Ascending aorta (tissue), 2 donors: ENCODE measurements around the gene HOXA2. TPM values are rescaled to one million over a fixed set of nuclear protein-coding genes. Genes with fewer than 3 reads are reported as not detected.

Experiments
- DNase-seq, 2 donors: peaks; one replicate each; pipeline ENCODE4 v3.0.0-alpha.2; 2019; ENCODE audit warnings: low spot score in 2 of 2
- H3K27ac ChIP-seq, 2 donors: fragments of 200-600 bp; sonication (generic); one replicate each; pipeline ENCODE4 v1.5.1; 2016 to 2017; ENCODE audit warnings: mild to moderate bottlenecking in 1 of 2
- H3K27me3 ChIP-seq: fragments of 200-600 bp; sonication (generic); one replicate; pipeline ENCODE4 v1.5.1; 2017
- H3K36me3 ChIP-seq, 2 donors: fragments of 200-600 bp; sonication (generic); one replicate each; pipeline ENCODE4 v1.5.1; 2016
- H3K4me1 ChIP-seq, 2 donors: fragments of 200-600 bp; sonication (generic); one replicate each; pipeline ENCODE4 v1.5.1; 2016 to 2017; ENCODE audit warnings: mild to moderate bottlenecking in 1 of 2
- H3K4me3 ChIP-seq, 2 donors: fragments of 200-600 bp; sonication (generic); one replicate each; pipeline ENCODE4 v1.5.1; 2016 to 2017; ENCODE audit warnings: mild to moderate bottlenecking in 1 of 2
- H3K9me3 ChIP-seq, 2 donors: fragments of 200-600 bp; sonication (generic); one replicate each; pipeline ENCODE4 v1.5.1; 2016
- CTCF ChIP-seq, 3 experiments: fragments of 200-600 bp in 2 of 3; fragments of 450-650 bp in 1 of 3; sonication (generic) in 2 of 3; IDR thresholded peaks; one replicate each; pipeline ENCODE4 v1.5.1; 2016 to 2019; ENCODE audit warnings: antibody characterized with exemption in 3 of 3, mild to moderate bottlenecking in 1 of 3, moderate library complexity in 1 of 3
- intact Hi-C: fragments of 100-400 bp; cut with DNase I; formaldehyde crosslinking; loops from one replicate; pipeline ENCODE4 v1.15.1; 2023
- total RNA-seq: library from RNA; depleted of rRNA; stranded (reverse); fragments of >200 nt; gene quantifications from one replicate; pipeline ENCODE4 v1.1.0, GENCODE V29; 2016

Gene HOXA2
- total RNA-seq, 1 donor from 2014 or later = 36.5 TPM

- Histone ChIP-seq H3K27me3 (no peaks in the 10 kb centered on the region), H3K36me3 (no peaks in the 10 kb centered on the region), H3K4me1 (peaks cover 0 to 2% of the 10 kb centered on the region in 2 donors), H3K27ac (no peak overlapping the region), H3K4me3 (no peak overlapping the region), H3K9me3 (no peaks in the 10 kb centered on the region)
- no peak for DNase-seq
- intact Hi-C loops = no loop called here
- TF ChIP-seq CTCF (IDR thresholded peaks at IDR 0.05) = no peak
These were observed 24.3 kb upstream of the HOXA2 start for GRCh38 chr7:27126596-27127327.

- Histone ChIP-seq H3K4me1 (peaks cover 0 to 2% of the 10 kb centered on the region in 2 donors), H3K9me3 (no peaks in the 10 kb centered on the region), H3K4me3 (no peak overlapping the region), H3K27ac (peak overlapping the region; percentile 89 to 97), H3K27me3 (no peaks in the 10 kb centered on the region), H3K36me3 (no peaks in the 10 kb centered on the region)
- intact Hi-C loops = no loop called here
- TF ChIP-seq CTCF (IDR thresholded peaks at IDR 0.05) = no peak
- DNase-seq = no peak
These were observed 23.5 kb upstream of the HOXA2 start for GRCh38 chr7:27125986-27126394.

GRCh38 chr7:27124902-27125689 lies 22.6 kb upstream of the HOXA2 start:
- Histone ChIP-seq H3K36me3 (no peaks in the 10 kb centered on the region), H3K4me1 (peaks cover 0 to 8% of the 10 kb centered on the region in 2 donors), H3K27me3 (no peaks in the 10 kb centered on the region), H3K27ac (peak overlapping the region; percentile 89 to 97), H3K4me3 (no peak overlapping the region), H3K9me3 (no peaks in the 10 kb centered on the region)
- intact Hi-C loops = no loop called here
- no peak for TF ChIP-seq CTCF (IDR thresholded peaks at IDR 0.05)
- DNase-seq = no peak

GRCh38 chr7:27124096-27124901 lies 21.8 kb upstream of the HOXA2 start:
- Histone ChIP-seq H3K4me3 (peak overlapping the region; percentile 42 to 67), H3K9me3 (no peaks in the 10 kb centered on the region), H3K4me1 (peaks cover 0 to 16% of the 10 kb centered on the region in 2 donors), H3K27ac (peak overlapping the region; percentile 89 to 97), H3K36me3 (no peaks in the 10 kb centered on the region), H3K27me3 (no peaks in the 10 kb centered on the region)
- peak in 1 of 2 donors; percentile 81 for DNase-seq
- intact Hi-C loops = no loop called here
- no peak for TF ChIP-seq CTCF (IDR thresholded peaks at IDR 0.05)

GRCh38 chr7:27123477-27124053 lies 21.1 kb upstream of the HOXA2 start:
- peak in 1 of 2 donors; percentile 58 for DNase-seq
- Histone ChIP-seq H3K9me3 (no peaks in the 10 kb centered on the region), H3K27me3 (no peaks in the 10 kb centered on the region), H3K4me3 (peak overlapping the region; percentile 42 to 67), H3K36me3 (no peaks in the 10 kb centered on the region), H3K27ac (peak overlapping the region; percentile 89 to 97), H3K4me1 (peaks cover 0 to 21% of the 10 kb centered on the region in 2 donors)
- intact Hi-C loops = loop anchor here (2.0 kb wide), 1 partner anchor 19 kb away; no protein-coding TSS in a partner anchor
- no peak for TF ChIP-seq CTCF (IDR thresholded peaks at IDR 0.05)
